ENCODE results near the gene GJA1. TPM values are rescaled to one million over a fixed set of nuclear protein-coding genes. Genes with fewer than 3 reads are reported as not detected.

The GJA1 gene
- total RNA-seq, 1 donor from 2014 or later = 363 TPM

DNA sequence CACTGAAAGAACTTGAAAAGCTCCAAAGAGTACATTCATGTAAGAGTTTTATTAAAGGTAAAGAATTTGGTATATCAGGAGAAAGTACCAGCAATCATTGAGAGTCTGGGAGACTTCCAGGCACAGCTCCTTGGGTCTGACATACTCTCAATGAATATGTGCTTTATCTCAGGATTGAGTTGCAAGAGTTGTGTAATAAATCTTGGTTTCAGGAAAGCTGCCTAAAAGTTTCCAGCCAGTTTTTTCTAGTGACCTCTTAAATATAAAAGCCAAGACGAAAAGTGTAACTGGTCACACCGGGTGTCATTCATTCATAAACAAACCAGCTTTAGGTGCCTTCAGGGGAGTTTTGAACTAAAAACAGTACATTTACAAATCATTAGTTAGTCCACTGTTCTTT lies 21.6 kb upstream of the GJA1 start:
- no peaks in the 10 kb centered on the region for H3K36me3 Mint-ChIP-seq (ENCODE audit: low read depth, unreplicated experiment)
- H3K27ac Mint-ChIP-seq (ENCODE audit: unreplicated experiment) = no peak overlapping the region
- H3K9me3 Mint-ChIP-seq (ENCODE audit: unreplicated experiment) = no peaks in the 10 kb centered on the region
- no peak for DNase-seq (ENCODE audit: low spot score)
- TF ChIP-seq CTCF (IDR thresholded peaks at IDR 0.05; ENCODE audit: unreplicated experiment) = no peak
- H3K27me3 Mint-ChIP-seq (ENCODE audit: unreplicated experiment) = no peaks in the 10 kb centered on the region
- no peak overlapping the region for H3K4me3 Mint-ChIP-seq (ENCODE audit: unreplicated experiment)
- H3K4me1 Mint-ChIP-seq (ENCODE audit: unreplicated experiment) = no peaks in the 10 kb centered on the region

- no peaks in the 10 kb centered on the region for H3K4me1 Mint-ChIP-seq (ENCODE audit: unreplicated experiment)
- H3K27me3 Mint-ChIP-seq (ENCODE audit: unreplicated experiment) = no peaks in the 10 kb centered on the region
- DNase-seq (ENCODE audit: low spot score) = no peak
- no peaks in the 10 kb centered on the region for H3K9me3 Mint-ChIP-seq (ENCODE audit: unreplicated experiment)
- H3K4me3 Mint-ChIP-seq (ENCODE audit: unreplicated experiment) = no peak overlapping the region
- H3K36me3 Mint-ChIP-seq (ENCODE audit: low read depth, unreplicated experiment) = no peaks in the 10 kb centered on the region
- no peak overlapping the region for H3K27ac Mint-ChIP-seq (ENCODE audit: unreplicated experiment)
- TF ChIP-seq CTCF (IDR thresholded peaks at IDR 0.05; ENCODE audit: unreplicated experiment) = no peak
These were observed 17.1 kb upstream of the GJA1 start for GRCh38 chr6:121418346-121418745.

GRCh38 chr6:121426686-121427085 lies 8.8 kb upstream of the GJA1 start:
- no peak for TF ChIP-seq CTCF (IDR thresholded peaks at IDR 0.05; ENCODE audit: unreplicated experiment)
- Mint-ChIP-seq H3K27me3 (ENCODE audit: unreplicated experiment) (no peaks in the 10 kb centered on the region), H3K9me3 (ENCODE audit: unreplicated experiment) (no peaks in the 10 kb centered on the region), H3K4me1 (ENCODE audit: unreplicated experiment) (peaks cover 12% of the 10 kb centered on the region), H3K4me3 (ENCODE audit: unreplicated experiment) (no peak overlapping the region), H3K27ac (ENCODE audit: unreplicated experiment) (no peak overlapping the region), H3K36me3 (ENCODE audit: low read depth, unreplicated experiment) (no peaks in the 10 kb centered on the region)
- no peak for DNase-seq (ENCODE audit: low spot score)

DNA sequence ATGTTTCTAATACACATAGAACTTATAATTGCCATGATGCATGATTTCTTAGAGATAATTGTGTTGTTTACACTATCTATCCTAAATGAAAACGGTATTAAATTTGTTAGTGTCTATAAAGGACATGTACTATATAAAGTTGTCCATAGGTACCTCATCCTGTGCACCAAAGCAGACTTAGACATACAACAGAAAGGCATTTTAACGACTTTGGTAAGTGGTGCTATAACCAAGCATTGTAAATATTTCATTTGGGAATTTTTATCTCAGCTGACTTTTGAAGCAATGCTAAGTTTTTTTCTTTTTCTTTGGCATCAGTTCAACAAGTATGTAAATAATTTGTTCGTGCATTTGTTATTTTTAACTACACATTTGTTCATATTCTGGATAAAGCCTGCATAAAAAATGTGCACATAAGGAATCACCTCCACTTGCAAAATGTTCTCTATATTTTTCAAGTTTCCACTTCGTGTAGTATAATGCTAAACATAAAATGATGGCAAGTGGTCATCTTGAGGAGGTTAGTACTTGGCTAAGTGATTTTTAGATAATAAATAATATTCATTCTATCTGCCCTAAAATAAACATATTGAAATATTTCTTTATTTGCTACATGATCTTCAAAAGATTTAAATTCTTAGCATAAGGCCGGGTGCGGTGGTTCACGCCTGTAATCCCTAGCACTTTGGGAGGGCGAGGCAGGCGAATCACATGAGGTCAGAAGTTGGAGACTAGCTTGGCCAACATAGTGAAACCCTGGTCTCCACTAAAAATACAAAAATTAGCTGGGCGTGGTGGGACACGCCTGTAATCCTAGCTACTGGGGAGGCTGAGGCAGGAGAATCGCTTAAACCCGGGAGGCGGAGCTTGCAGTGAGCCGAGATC lies 6.3 kb upstream of the GJA1 start:
- no peaks in the 10 kb centered on the region for H3K9me3 Mint-ChIP-seq (ENCODE audit: unreplicated experiment)
- no peak overlapping the region for H3K27ac Mint-ChIP-seq (ENCODE audit: unreplicated experiment)
- H3K4me3 Mint-ChIP-seq (ENCODE audit: unreplicated experiment) = no peak overlapping the region
- no peaks in the 10 kb centered on the region for H3K36me3 Mint-ChIP-seq (ENCODE audit: low read depth, unreplicated experiment)
- DNase-seq (ENCODE audit: low spot score) = no peak
- no peak for TF ChIP-seq CTCF (IDR thresholded peaks at IDR 0.05; ENCODE audit: unreplicated experiment)
- peaks cover 17% of the 10 kb centered on the region for H3K4me1 Mint-ChIP-seq (ENCODE audit: unreplicated experiment)
- no peaks in the 10 kb centered on the region for H3K27me3 Mint-ChIP-seq (ENCODE audit: unreplicated experiment)
